HG03432 (cell line): ENCODE data around the gene PFN1.
"Not testable (repeated sequence)": the region's sequence is repeated elsewhere in the genome, so short reads cannot be mapped to it uniquely, and the experiment has no call there.

Experiments
- ATAC-seq: cut with Tn5 transposase; IDR thresholded peaks from one replicate; pipeline ENCODE4 v1.9.1; 2021; ENCODE audit warnings: mild to moderate bottlenecking, moderate library complexity; ENCODE audit not compliant: unreplicated experiment

Gene PFN1

DNA sequence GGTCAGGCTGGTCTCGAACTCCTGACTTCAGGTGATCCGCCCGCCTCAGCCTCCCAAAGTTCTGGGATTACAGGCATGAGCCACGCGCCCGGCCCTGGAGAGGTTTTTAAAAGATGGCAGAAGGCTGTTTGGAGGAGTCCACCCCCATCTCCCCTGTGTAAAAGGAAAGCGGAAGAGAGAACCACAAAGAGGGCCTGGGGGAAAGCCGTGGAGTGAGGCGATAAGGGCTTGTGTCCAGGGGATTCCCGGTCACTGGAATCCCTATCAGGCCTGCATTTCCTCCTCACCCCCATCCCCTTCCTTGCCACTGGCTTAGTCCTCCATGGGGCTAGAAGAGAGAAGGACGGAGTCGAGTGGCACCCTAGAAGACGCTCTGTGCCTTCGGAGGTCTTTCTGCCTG, 16.4 kb downstream of the PFN1 start, which contains the start of gene GP1BA:
Gene GP1BA, plus strand, starts transcription at position 315 of the 400 bp plus-strand sequence. CDS start 328 bp downstream, outside the sequence.
- ATAC-seq: no peak

DNA sequence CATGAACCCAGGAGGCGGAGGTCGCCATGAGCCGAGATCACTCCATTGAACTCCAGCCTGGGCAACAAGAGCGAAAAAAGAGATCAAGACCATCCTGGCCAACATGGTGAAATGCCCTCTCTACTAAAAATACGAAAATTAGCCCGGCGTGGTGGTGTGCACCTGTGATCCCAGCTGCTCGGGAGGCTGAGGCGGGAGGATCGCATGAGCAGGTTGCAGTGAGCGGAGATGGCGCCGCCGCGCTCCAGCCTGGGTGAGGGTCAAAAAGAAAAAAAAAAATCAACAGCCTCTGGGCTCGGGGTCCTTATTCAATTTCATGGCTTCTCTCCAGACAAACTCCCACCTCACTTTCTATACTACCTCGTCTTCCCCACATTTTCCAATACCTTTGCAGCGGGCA, 19.4 kb downstream of the PFN1 start:
- no peak for ATAC-seq

DNA sequence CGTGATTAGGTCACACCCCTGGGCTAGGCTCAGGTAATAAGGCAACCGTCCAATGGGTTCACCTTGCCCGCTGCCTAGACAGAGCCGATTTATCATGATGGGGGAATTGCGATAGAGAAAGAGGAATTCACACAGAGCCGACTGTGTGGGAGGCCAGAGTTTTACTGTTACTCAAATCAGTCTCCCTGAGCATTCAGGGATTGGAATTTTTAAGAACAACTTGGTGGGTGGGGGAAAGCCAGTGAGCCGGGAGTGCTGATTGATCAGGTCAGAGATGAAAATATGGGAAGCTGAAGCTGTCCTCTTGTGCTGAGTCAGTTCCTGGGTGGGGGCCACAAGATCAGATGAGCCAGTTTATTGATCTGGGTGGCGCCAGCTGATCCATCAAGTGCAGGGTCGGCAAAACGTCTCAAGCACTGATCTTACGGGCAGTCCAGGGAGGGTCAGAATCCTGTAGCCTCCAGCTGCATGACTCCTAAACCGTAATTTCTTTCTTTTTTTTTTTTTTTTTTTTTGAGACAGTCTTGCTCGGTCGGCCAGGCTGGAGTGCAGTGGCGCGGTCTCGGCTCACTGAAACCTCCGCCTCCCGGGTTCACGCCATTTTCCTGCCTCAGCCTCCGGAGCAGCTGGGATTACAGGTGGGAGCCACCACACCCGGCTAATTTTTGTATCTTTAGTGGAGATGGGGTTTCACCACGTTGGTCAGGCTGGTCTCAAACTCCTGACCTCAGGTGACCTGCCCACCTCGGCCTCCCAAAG, 21.6 kb downstream of the PFN1 start:
- ATAC-seq: not testable (repeated sequence)

DNA sequence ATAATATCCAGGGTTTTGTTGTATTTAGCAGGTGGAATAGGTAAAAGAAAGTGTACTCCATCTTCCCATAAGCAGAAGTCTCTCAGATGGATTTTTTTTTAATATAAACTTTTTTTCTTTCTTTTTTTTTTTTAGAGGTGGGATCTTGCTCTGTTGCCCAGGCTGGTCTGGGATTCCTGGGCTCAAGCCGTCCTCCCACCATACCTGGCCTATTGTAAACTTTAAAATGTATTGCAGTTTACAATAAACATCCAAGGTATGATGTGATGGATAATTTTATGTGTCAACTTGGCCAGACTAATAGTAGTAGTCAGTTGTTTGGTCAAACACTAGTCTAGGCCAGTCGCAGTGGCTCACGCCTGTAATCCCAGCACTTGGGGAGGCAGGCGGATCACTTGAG, 27.0 kb downstream of the PFN1 start:
- ATAC-seq: no peak

DNA sequence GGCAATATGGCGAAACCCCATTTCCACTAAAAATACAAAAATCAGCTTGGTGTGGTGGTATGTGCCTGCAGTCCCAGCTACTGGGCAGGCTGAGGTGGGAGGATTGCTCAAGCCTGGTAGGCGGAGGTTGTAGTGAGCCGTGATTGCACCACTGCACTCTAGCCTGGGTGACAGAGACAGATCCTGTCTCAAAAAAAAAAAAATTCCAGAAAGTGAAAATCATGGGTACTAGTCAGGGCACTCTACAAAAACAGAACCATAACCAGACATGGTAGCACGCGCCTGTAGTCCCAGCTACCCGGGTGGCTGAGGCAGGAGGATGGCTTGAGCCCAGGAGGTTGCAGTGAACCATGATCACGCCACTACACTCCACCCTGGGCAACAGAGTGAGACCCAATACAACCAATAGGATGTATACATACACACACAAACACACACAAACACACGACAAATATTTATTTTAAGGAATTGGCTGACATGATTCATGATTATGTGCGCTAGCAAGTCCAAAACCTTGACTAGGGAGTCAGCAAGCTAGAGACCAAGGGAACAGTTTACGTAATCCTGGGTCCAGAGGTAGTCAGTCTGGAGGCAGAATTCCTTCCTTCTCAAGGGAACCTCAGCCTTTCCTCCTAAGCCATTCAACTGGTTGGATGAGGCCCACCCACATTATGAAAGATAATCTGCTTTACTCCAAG, 27.8 kb downstream of the PFN1 start:
- no peak for ATAC-seq

DNA sequence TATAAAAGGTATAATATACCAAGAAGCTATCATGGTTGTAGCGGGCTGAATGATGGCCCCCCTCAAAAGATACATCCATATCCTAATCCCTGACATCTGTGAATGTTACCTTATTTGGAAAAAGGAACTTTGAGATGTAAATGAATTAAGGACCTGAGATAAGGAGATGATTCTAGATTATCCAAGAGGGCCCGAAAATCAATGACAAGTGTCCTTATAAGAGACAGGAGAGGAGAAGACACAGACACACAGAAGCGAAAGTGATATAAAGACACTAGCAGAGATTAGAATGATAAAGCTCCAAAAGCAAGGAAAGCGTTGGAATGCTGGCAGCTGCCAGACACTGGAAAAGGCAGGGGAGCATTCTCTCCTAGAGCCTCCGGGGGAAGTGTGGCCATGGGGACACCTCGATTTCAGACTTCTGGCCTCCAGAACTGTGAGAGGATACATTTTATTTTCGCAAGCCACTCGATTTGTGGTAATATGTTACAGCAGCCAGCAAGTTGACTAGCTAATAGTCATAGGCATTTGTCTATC, 28.8 kb downstream of the PFN1 start:
- no peak for ATAC-seq

DNA sequence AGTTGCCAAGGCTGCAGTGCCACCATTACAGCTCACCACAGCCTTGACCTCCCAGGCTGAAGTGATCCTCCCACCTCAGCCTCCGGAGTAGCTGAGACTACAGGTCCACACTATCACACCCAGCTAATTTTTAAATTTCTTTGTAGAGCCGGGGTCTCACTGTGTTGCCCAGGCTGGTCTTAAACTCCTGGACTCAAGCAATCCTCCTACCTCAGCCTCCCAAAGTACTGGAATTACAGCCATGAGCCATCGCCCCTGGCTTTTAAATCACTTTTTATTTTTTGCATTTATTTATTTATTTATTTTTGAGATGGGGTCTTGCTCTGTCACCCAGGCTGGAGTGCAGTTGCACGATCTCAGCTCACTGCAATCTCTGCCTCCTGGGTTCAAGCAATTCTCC, 33.8 kb downstream of the PFN1 start:
- not testable (repeated sequence) for ATAC-seq

DNA sequence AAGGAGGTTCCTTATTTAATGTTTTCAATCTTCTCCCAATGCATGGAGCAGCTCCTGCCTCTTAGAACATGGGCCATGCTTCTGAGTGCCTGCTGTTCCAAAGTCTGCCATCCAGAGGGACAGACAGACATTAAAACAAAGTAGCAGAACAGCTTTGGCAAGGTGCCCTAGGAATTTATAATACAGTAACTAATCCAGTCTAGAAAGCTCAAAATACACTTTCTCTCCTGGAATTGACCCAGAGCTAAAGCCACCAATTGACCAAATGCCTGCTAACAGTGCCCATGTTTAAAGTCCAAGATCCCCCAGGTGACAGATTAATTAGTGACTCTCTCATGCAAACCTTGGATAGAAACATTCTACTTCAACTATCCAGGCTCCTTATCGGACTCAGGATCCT, 34.3 kb downstream of the PFN1 start:
- ATAC-seq: no peak

DNA sequence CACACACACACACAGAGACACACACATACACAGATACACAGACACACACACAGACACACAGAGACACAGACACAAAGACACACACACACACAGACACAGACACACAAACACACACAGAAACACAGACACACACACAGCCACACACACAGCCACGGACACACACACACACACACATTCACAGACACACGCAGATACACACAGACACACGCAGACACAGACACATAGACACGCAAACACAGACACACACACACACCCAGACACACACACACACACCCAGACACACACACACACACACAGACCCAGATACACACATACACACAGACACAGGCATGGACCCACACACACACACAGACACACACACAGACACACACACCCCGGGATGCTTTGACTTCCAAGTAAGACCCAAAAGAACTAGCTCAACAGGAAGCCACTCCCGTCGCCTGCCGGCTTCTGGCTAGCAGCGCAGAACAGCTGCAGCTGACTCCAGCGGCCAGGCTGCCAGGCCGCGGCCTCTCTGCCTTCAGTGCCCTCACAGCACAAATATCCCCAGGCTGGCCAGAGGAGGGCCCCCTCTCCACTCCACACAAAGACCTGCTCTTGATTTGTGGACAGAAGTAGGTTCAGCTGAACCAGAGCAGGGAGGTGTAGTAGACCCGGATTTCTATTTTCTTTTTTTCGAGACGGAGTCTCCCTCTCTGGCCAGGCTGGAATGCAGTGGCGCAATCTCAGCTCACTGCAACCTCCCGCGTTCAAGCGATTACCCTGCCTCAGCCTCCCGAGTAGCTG, 39.4 kb downstream of the PFN1 start:
- no peak for ATAC-seq

DNA sequence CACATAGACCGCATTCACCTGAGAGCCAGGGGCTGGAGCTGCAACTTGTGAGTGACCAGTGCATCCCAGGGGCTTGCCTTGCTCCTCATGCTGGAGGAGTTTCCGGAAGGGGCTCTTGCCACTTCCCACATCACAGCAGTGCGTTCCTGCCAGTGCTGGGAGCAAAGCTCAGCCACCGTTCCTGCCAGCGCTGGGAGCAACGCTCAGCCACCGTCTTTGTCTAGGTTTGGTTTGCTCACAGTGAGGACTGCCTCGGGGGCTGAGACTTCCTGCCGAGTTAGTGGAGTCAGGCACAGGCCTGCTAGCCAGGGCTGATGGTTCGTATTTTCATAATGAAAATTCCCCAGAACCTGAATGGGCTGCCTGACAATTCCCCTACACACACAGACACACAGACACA, 40.0 kb downstream of the PFN1 start:
- no peak for ATAC-seq

DNA sequence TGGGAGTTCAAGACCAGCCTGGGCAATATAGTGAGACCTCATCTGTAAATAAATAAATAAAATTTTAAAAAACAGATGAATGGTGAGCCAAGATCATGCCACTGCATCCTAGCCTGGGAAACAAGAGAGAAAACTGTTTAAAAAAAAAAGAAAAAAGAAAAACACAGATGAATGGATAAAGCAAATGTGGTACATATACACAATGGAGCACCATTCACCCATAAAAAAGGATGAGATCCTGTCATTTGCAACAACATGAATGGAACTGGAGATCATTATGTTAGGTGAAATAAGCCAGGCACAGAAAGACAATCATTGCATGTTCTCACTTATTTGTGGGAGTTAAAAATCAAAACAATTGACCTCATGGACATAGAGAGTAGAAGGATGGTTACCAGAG, 41.7 kb downstream of the PFN1 start:
- not testable (repeated sequence) for ATAC-seq

DNA sequence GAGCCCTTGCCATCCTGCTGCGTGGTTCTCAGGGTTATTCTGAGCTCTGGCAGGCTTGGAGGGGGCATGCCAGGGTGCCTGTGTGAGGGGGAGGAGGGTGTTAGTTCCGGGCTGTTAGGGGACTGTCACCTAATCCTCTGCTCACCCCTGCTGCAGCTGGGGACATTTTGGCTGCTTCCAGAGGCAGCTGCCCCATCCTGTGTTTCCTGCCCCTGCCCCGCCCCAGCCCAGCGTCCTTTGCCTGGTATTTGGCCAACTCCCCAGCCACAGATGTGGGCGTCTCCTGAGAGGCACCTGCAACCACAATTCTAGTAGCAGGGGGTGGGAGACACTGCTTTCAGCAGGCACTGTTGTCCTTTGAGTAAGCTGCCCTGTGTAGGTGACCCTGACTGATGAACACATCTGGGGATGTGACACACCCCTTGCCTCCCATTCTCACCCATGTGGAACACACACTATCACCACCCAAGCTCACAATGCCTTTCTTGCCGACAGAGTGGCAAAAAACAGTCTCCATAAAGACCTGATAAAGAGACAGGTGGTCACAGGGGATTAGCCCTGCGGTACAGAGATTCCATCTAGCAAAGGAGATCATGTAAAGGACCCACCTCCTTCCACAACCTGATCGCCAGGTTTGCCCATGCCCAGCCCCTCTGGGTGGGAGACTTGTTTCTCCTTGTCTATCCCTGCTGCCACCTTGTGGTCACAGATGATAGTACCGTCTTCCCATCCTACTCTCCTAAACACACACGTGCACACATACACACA, 45.1 kb downstream of the PFN1 start, which contains the start of gene CHRNE:
Gene CHRNE, minus strand, starts transcription at position 48 of the 768 bp plus-strand sequence. Its CDS starts 35 bp downstream, at position 13.
- ATAC-seq: no peak

DNA sequence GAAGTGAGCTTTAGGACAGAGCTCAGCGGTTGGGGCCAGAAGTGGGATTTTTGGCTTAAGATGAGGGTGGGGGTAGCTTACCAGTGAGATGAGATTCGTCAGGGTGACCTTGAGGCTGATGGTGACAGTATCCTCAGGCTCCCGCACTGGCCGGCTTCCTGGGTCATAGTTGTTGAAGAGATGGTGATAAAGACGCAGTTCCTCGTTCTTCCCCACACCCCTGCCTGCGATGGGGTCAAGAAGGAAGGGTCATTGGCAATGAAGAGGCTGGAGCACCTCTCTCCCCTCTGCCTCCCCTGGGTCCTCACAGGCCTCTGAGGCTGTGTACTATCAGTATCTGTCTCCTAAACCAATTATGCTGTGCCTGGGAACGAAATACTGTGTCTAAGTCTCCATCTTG, 45.8 kb downstream of the PFN1 start:
- no peak for ATAC-seq

DNA sequence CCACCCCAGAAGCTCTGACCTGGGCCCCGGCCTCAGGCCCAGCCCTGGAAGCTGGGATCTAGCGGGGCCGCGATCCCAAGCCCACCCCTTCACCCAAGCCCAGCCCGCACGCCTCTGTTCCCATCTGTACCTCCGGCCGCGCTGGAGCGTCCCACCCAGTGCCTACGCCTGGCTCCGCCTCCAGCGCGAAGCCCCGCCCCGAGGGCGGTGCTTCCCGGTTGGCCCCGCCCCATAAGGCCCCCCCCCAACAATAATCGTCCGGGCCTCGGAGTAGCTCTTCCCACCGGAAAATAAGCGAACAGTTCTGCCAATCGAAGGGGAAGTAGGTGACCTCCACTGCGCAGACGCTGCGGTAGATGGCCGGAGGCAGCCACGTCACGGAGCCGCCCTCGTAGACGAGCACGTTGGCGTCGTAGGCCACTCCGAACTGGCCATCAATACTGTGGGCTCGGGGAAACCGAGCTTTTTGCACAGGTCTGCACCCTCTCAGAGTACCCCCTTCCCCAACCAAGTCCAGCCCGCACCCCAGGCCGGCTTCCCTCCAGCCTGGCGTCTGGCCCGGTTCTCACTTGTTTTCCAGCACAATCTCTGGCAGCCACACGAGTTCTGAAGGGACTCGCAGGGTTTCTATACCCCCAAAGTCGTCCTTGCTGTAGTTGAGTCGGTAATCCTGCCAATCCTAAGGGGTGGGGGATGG, 46.5 kb downstream of the PFN1 start:
- no peak for ATAC-seq

DNA sequence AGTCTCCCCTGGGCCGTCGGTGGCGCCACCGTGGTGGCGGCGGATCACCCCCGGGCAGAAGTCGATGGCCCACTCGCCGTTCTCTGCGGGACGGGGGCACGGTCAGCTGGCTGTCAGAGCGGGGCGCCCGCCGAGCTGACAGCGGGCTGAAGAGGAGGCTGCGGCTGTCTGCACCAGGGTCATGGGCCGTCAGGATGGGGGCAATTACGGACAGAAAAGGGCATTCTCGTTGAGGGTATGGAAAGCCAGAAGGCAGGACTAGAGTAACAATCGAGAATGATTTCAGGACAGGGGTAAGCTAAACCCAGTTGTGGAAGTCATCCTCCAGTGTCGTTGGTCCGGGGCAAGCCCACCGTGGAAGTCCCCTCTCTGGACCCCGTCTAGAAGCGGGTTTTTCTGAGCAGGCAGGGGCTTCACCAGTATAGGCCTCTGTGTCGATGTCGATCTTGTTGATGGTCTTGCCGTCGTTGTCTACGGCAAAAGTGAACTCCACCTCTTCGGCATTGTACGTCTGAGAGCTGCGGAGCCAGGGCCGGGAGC, 47.2 kb downstream of the PFN1 start:
- no peak for ATAC-seq

DNA sequence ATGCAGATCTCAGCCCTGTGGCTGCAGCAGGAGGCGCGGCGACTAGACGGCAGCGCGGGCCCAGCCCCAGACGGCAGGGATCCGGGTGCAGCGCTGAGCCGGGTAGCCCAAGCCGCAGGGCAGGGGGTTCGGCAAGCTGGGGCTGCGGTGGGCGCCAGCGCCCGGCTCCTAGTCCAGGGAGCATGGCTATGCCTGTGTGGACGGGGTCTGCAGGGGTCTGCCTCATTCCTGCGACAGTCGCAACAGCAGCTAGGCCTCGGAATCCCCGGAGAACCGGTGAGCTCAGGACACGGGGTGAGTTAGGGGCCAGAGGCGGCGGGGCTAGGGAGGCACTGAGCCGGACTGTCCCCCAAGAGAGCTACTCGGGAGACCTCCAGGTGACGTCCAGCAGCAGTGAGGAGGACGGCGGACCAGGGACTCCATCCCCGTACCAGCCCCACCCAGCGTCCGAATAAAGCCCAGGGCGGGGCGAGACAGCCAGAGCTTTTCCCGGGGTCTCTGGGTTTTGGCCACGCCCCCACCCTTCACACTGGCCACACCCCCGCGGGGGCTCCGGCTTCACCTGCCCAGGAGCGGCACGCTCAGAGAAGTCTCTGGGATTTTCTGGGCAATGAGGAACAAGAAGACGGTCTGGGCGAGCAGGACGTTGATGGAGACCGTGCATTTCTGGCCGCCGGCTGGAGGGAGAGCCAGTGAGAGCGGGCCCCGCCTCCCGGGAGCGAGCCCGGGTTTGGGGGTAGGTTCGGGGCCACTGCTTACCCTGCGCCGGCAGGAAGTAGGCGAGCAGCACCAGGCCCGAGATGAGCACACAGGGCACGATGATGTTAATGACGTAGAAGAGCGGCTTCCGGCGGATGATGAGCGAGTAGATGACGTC, 47.9 kb downstream of the PFN1 start:
- ATAC-seq: no peak

DNA sequence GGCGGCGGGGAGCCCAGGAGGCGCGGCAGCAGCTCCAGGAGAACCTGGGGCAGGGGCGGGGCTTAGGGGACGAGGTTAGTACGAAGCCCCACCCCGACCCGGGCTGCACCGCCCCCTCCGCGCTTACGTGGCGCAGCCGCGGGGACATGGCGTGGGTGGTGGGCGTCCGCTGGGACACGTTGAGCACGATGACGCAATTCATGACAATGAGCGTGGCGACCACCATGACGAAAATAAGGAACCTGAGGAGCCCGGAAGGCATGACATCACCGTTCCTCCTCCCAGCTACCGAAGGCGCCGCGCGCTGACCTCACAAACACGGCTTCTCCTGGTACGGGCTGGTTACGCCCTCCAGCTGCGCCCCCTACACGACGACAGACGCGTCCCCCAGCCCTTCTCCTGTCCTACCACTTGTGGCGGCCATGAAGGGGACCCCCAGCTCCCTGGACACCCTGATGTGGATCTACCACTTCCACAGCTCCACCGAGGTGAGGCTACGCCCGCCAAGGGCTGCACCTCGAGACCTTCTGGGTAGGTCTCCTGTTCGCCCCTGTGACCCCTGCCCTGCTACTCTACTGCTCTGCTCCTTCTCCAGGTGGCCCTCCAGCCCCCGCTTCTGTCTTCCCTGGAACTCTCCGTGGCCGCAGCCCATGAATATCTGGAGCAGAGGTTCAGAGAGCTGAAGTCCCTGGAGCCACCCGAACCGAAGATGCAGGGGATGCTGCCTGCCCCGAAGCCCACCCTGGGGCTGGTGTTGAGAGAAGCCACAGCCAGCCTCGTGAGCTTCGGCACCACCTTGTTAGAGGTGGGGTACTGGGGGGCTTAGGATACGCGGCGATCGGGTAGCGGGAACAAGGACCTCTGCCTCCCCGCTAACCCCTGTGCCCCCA, 48.7 kb downstream of the PFN1 start, which contains the start of gene C17orf107:
Gene C17orf107, plus strand, starts transcription at position 196 of the 890 bp plus-strand sequence. Its CDS starts 227 bp downstream, at position 423.
- ATAC-seq: no peak
